GM19468 (cell line): ENCODE data around the gene TUBA1B.
"Not testable (repeated sequence)": the region's sequence is repeated elsewhere in the genome, so short reads cannot be mapped to it uniquely, and the experiment has no call there.

Source experiments
- ATAC-seq: cut with Tn5 transposase; IDR thresholded peaks from one replicate; pipeline ENCODE4 v1.9.1; 2021; ENCODE audit warnings: mild to moderate bottlenecking, moderate library complexity, moderate number of reproducible peaks; ENCODE audit not compliant: unreplicated experiment; ENCODE audit errors: extremely low read depth

The TUBA1B gene

DNA sequence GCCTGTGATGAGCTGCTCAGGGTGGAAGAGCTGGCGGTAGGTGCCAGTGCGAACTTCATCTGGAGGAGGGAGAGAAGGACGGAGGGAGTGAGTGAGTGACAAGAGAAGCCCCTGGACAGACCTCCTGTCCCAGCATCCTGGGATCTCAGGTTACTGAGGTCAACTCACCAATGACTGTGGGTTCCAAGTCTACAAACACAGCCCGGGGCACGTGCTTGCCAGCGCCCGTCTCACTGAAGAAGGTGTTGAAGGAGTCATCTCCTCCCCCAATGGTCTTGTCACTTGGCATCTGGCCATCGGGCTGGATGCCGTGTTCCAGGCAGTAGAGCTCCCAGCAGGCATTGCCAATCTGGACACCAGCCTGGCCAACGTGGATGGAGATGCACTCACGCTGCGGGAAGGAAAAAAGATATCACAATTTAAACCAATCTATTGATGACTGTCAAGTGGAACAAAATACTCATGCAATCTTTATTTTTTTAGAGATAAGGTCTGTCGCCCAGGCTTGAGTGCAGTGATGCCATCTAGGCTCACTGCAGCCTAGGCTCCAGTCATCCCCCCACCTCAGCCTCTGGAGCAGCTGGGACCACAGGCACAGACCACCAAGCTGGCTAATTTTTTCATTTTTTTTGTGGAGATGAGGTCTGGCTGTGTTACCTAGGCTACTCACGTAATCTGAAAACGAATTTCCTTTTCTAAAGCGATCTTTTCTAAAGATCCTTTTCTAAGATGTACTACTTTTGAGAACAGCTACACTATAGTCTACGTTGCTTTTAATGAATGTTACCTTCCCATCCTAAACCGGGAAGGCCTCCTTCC, 1.7 kb downstream of the TUBA1B start:
- no peak for ATAC-seq

DNA sequence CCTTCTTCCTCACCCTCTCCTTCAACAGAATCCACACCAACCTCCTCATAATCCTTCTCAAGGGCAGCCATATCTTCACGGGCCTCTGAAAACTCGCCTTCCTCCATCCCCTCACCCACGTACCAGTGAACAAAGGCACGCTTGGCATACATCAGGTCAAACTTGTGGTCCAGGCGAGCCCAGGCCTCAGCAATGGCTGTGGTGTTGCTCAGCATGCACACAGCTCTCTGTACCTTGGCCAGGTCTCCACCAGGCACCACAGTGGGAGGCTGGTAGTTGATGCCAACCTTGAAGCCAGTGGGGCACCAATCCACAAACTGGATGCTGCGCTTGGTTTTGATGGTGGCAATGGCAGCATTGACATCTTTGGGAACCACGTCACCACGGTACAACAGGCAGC, 3.2 kb downstream of the TUBA1B start:
- ATAC-seq: not testable (repeated sequence)

DNA sequence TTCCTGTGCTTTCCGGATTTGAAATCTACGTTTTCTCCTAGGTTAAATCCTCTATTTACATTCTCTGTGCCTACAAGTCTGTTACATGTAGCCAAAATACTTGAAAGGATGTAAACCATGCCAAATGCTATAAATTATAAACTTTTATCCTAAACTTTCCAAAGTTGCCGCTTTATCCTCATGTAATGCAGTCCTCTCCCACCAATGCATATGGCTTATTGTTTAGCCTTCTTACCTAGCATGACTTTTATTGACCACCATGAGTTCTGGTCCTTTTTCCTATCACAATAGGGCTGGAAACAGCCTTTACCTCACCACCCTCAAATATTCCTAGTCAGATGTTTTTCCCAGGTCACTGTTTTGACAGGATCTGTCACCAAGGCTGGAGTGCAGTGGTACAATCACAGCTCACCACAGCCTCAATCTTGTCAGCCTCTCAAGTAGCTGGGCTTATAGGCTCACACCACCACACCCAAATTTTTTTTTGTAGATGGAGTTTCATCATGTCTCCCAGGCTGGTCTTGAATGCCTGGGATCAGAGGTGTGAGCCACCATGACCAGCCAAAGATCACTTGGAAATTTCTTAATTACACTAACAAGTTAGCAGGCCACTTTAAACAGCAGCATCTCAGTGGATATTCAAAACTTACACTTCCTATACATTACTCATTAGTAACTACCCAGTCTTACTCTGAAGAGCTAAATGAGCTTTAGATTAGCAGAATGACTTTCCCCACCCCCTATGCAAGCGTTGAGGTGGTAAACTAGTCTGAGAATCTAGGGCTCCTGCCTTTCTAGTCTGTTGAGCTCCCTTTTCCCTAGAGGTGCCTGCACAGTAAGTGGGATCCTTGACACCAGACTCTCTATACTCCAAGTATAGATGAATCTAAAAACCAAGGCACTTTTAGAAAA, 4.1 kb downstream of the TUBA1B start:
- no peak for ATAC-seq

GRCh38 chr12:49121047-49121696, 10.0 kb downstream of the TUBA1B start:
- no peak for ATAC-seq

- no peak for ATAC-seq
Measured at GRCh38 chr12:49111206-49111605, 20.0 kb downstream of the TUBA1B start.

GRCh38 chr12:49110464-49111155, 20.6 kb downstream of the TUBA1B start, which contains the start of gene LMBR1L:
TSS of gene LMBR1L (minus strand) at chr12:49110847. CDS start at chr12:49110555, 292 bp downstream.
- ATAC-seq: peak; percentile 96

- no peak for ATAC-seq
Measured at GRCh38 chr12:49109641-49110463, 21.3 kb downstream of the TUBA1B start.

GRCh38 chr12:49108958-49109404, 22.2 kb downstream of the TUBA1B start:
- no peak for ATAC-seq

- no peak for ATAC-seq
Measured at GRCh38 chr12:49105504-49106084, 25.6 kb downstream of the TUBA1B start.

- no peak for ATAC-seq
Measured at GRCh38 chr12:49104822-49105221, 26.4 kb downstream of the TUBA1B start.

- ATAC-seq: no peak
Measured at GRCh38 chr12:49100380-49100779, 30.8 kb downstream of the TUBA1B start.

GRCh38 chr12:49098703-49099102, 32.5 kb downstream of the TUBA1B start:
- no peak for ATAC-seq

DNA sequence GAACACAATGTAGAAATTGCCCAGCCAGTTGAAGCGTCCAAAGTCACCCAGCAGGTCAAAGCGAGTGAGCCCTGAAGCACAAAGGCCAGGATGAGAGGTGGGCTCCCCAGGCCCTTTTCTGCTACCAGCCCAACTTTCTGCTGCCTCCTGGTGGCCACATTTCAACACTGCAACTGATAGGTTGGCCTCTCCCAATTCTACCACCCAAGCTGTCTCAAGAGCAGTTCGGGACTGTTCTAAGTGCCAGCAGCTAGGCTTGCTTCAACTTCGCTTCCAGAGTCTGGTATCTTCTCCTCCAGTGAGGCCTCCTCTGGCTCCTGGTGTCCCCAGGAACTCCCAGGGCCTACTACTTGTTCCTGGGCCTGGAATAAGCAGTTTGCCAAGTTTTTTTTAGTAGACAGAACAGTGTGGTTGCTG, 33.2 kb downstream of the TUBA1B start:
- ATAC-seq: no peak

GRCh38 chr12:49097381-49097780, 33.8 kb downstream of the TUBA1B start:
- ATAC-seq: no peak

- no peak for ATAC-seq
Measured at GRCh38 chr12:49094975-49095365, 36.2 kb downstream of the TUBA1B start.

GRCh38 chr12:49094160-49094974, 36.8 kb downstream of the TUBA1B start, which contains the start of gene DHH:
TSS of gene DHH (minus strand) at chr12:49094801. CDS start at chr12:49094512, 289 bp downstream.
- ATAC-seq: no peak

DNA sequence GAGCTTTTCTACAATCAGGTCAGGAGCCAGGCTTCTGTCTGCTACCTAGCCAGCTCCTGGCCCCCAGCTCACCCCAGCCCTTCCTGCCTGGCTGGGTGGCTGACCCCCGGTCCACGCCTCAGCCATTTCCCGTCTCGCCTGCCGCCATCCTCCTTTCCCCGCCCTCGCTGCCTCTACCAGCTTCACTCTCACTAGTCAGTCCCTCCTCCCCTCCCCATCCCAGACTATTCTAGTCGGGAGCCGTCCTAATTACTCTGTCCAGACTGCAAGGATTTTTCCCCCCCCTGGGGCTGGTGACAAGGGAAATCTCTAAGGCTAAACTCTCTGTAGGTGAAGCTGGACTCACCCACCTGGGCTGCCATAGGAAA, 37.4 kb downstream of the TUBA1B start:
- ATAC-seq: no peak
